MM.1S (cell line): ENCODE measurements around the gene FBLN2.

Source experiments
- DNase-seq: peaks from one replicate; pipeline ENCODE4 v3.0.0-alpha.2; 2015
- H2AFZ ChIP-seq: fragments of 300-600 bp; sonication (generic); 2 replicates; pipeline ENCODE4 v1.6.0; 2016; ENCODE audit warnings: antibody characterized with exemption, low read length
- H3F3A ChIP-seq: fragments of 300-600 bp; sonication (generic); 2 replicates; pipeline ENCODE4 v1.6.1; 2016; ENCODE audit warnings: mild to moderate bottlenecking, antibody characterized with exemption, low read length, moderate library complexity, mixed read lengths; ENCODE audit not compliant: insufficient read depth
- H3K27ac ChIP-seq: fragments of 300-600 bp; sonication (generic); 2 replicates; pipeline ENCODE4 v1.5.1; 2016; ENCODE audit warnings: mild to moderate bottlenecking, low read length
- H3K27me3 ChIP-seq: fragments of 300-600 bp; sonication (generic); replicated peaks from 2 replicates; pipeline ENCODE4 v1.6.0; 2016; ENCODE audit warnings: low read length; ENCODE audit not compliant: insufficient read depth
- H3K36me3 ChIP-seq: fragments of 300-600 bp; sonication (generic); replicated peaks from 2 replicates; pipeline ENCODE4 v1.6.1; 2016; ENCODE audit warnings: mild to moderate bottlenecking, low read length, mixed read lengths; ENCODE audit not compliant: insufficient read depth
- H3K4me1 ChIP-seq: fragments of 300-600 bp; sonication (generic); 2 replicates; pipeline ENCODE4 v1.6.1; 2016; ENCODE audit warnings: low read length, mixed read lengths
- H3K4me2 ChIP-seq: fragments of 300-600 bp; sonication (generic); 2 replicates; pipeline ENCODE4 v1.6.0; 2016; ENCODE audit warnings: low read depth, low read length
- H3K4me3 ChIP-seq: fragments of 300-600 bp; sonication (generic); 2 replicates; pipeline ENCODE4 v1.5.1; 2016; ENCODE audit warnings: low read length, mixed read lengths
- H3K79me2 ChIP-seq: fragments of 300-600 bp; sonication (generic); 2 replicates; pipeline ENCODE4 v1.6.1; 2016; ENCODE audit warnings: mixed run types, low read length, mixed read lengths
- H3K9ac ChIP-seq: fragments of 300-600 bp; sonication (generic); 2 replicates; pipeline ENCODE4 v1.6.1; 2016; ENCODE audit warnings: low read length, mixed read lengths
- H3K9me2 ChIP-seq: fragments of 300-600 bp; sonication (generic); replicated peaks from 2 replicates; pipeline ENCODE4 v1.6.1; 2016; ENCODE audit warnings: mild to moderate bottlenecking, low read length, mixed read lengths; ENCODE audit not compliant: insufficient read depth
- H3K9me3 ChIP-seq: fragments of 300-600 bp; sonication (generic); replicated peaks from 2 replicates; pipeline ENCODE4 v1.6.1; 2016; ENCODE audit warnings: mild to moderate bottlenecking, low read length, mixed read lengths; ENCODE audit not compliant: insufficient read depth
- H4K20me1 ChIP-seq: fragments of 300-600 bp; sonication (generic); 2 replicates; pipeline ENCODE4 v1.6.1; 2016; ENCODE audit warnings: mild to moderate bottlenecking, low read length, moderate library complexity, mixed read lengths; ENCODE audit not compliant: insufficient read depth
- CTCF ChIP-seq: fragments of 300-600 bp; sonication (generic); IDR thresholded peaks from 2 replicates; pipeline ENCODE4 v1.5.1; 2016; ENCODE audit warnings: antibody characterized with exemption, low read length, mixed read lengths
- EZH2 ChIP-seq: fragments of 300-600 bp; sonication (generic); optimal IDR thresholded peaks from 2 replicates; pipeline ENCODE3; 2017; ENCODE audit warnings: low read depth, mild to moderate bottlenecking, antibody characterized with exemption, low read length, mixed read lengths
- EZH2phosphoT487 ChIP-seq: fragments of 300-600 bp; sonication (generic); IDR thresholded peaks from 2 replicates; pipeline ENCODE4 v1.6.1; 2018; ENCODE audit warnings: antibody characterized with exemption, low read length

Gene FBLN2

GRCh38 chr3:13509816-13510192 is 39.1 kb upstream of the FBLN2 start:
- H3K36me3 ChIP-seq = no peaks in the 10 kb centered on the region
- no peak for TF ChIP-seq EZH2phosphoT487
- TF ChIP-seq CTCF = no peak
- no peak for TF ChIP-seq EZH2
- H3K27me3 ChIP-seq = peaks cover 50% of the 10 kb centered on the region
- no peak overlapping the region for H3K4me2 ChIP-seq
- no peaks in the 10 kb centered on the region for H3K4me1 ChIP-seq
- H2AFZ ChIP-seq = no peak overlapping the region
- H3K9ac ChIP-seq = no peak overlapping the region
- no peak overlapping the region for H3K4me3 ChIP-seq
- H3K27ac ChIP-seq = no peak overlapping the region
- H3F3A ChIP-seq = no peaks in the 10 kb centered on the region
- H4K20me1 ChIP-seq = no peaks in the 10 kb centered on the region
- H3K79me2 ChIP-seq = no peaks in the 10 kb centered on the region
- no peaks in the 10 kb centered on the region for H3K9me3 ChIP-seq
- no peaks in the 10 kb centered on the region for H3K9me2 ChIP-seq
- no peak for DNase-seq

GRCh38 chr3:13512451-13512850 is 36.5 kb upstream of the FBLN2 start:
- H3K4me3 ChIP-seq = no peak overlapping the region
- no peak overlapping the region for H3K4me2 ChIP-seq
- H3K36me3 ChIP-seq = no peaks in the 10 kb centered on the region
- H3K4me1 ChIP-seq = no peaks in the 10 kb centered on the region
- H2AFZ ChIP-seq = no peak overlapping the region
- H3K79me2 ChIP-seq = no peaks in the 10 kb centered on the region
- H3K27me3 ChIP-seq = peaks cover 65% of the 10 kb centered on the region
- no peaks in the 10 kb centered on the region for H4K20me1 ChIP-seq
- H3K9ac ChIP-seq = no peak overlapping the region
- H3F3A ChIP-seq = no peaks in the 10 kb centered on the region
- no peaks in the 10 kb centered on the region for H3K9me2 ChIP-seq
- DNase-seq = no peak
- TF ChIP-seq EZH2phosphoT487 (no peak), EZH2 (no peak), CTCF (no peak)
- H3K9me3 ChIP-seq = no peaks in the 10 kb centered on the region
- H3K27ac ChIP-seq = no peak overlapping the region

DNA sequence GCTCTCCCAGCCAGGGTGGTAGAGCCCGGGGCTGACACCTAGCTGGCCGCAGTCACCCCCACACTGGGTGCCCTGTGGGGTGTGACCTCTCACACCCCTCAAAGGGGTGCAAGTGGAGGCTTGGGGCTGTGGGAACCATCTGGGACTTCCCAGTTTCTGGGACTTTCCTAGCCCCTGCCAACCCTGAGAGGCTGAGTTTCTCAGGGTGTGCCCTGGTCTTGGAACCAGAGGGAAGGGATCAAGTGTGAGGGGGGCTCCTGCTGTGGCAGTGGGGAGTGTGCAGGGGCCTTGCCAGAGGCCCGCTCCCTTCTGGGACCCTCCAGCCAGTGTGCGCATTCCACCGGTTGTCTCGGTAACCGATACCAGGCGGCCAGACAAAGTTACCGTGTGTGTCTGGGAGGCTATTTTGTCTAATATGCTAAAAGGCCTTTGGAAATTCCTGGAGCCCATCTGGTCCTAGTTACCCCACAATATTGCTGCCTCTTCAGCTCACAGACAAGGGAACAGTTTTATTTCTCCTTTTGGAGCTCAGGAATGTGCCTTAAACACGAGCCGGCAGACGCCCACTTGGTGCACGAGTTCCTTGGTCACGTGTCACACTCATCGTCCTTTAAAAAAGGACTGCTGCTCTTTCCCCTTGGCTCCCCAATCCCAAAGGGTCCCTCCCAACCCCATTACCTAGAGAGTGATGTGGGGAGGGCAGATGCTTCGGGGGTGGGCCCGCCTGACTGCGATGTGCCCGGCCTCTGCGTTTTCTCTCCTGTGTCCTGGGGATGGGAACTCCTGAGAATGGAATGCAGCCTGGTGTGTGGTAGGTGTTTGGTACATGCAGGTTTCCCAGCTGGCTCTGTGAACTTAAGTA is 35.6 kb upstream of the FBLN2 start:
- H2AFZ ChIP-seq = no peak overlapping the region
- H4K20me1 ChIP-seq = no peaks in the 10 kb centered on the region
- no peaks in the 10 kb centered on the region for H3K4me1 ChIP-seq
- H3K9ac ChIP-seq = no peak overlapping the region
- no peak for DNase-seq
- no peaks in the 10 kb centered on the region for H3K36me3 ChIP-seq
- no peaks in the 10 kb centered on the region for H3K9me3 ChIP-seq
- no peak overlapping the region for H3K4me3 ChIP-seq
- no peaks in the 10 kb centered on the region for H3F3A ChIP-seq
- TF ChIP-seq EZH2 = no peak
- no peak for TF ChIP-seq CTCF
- TF ChIP-seq EZH2phosphoT487 = no peak
- H3K4me2 ChIP-seq = no peak overlapping the region
- H3K9me2 ChIP-seq = no peaks in the 10 kb centered on the region
- peaks cover 67% of the 10 kb centered on the region for H3K27me3 ChIP-seq
- no peak overlapping the region for H3K27ac ChIP-seq
- no peaks in the 10 kb centered on the region for H3K79me2 ChIP-seq
